Endodermal cell (in vitro differentiated cells): Measurements from ENCODE around the gene CLCN1. TPM values are rescaled to one million over a fixed set of nuclear protein-coding genes. Genes with fewer than 3 reads are reported as not detected.

Experiments used
- DNase-seq: peaks from one replicate; pipeline ENCODE4 v3.0.0-alpha.2; 2017
- H3K27ac ChIP-seq: 2 replicates; pipeline ENCODE4 v1.5.1; 2013; ENCODE audit warnings: mild to moderate bottlenecking, low read depth, low read length, moderate library complexity
- H3K27me3 ChIP-seq: 2 replicates; pipeline ENCODE4 v1.6.1; 2013; ENCODE audit warnings: mild to moderate bottlenecking, low read length, moderate library complexity; ENCODE audit not compliant: insufficient read depth, control insufficient read depth, poor library complexity, severe bottlenecking
- H3K36me3 ChIP-seq: 2 replicates; pipeline ENCODE4 v1.7.0; 2013; ENCODE audit warnings: mild to moderate bottlenecking, low read length, moderate library complexity; ENCODE audit not compliant: control insufficient read depth, insufficient read depth
- H3K4me1 ChIP-seq: one replicate; pipeline ENCODE4 v1.7.0; 2013; ENCODE audit warnings: low read length; ENCODE audit not compliant: control insufficient read depth, insufficient read depth
- H3K4me3 ChIP-seq: 2 replicates; pipeline ENCODE4 v1.5.1; 2013; ENCODE audit warnings: mild to moderate bottlenecking, low read length, moderate library complexity
- H3K9ac ChIP-seq: 2 replicates; pipeline ENCODE4 v1.6.1; 2013; ENCODE audit warnings: mild to moderate bottlenecking, low read length, moderate library complexity; ENCODE audit not compliant: poor library complexity, severe bottlenecking; ENCODE audit errors: extremely low read depth
- H3K9me3 ChIP-seq: 2 replicates; pipeline ENCODE4 v1.6.1; 2013; ENCODE audit warnings: mild to moderate bottlenecking, low read length, moderate library complexity; ENCODE audit not compliant: control insufficient read depth
- H3K27ac Mint-ChIP-seq: 2 replicates; pipeline ENCODE4 v1.8.0; 2020; ENCODE audit warnings: mixed read lengths
- H3K27me3 Mint-ChIP-seq: 2 replicates; pipeline ENCODE4 v1.8.0; 2021; ENCODE audit warnings: mild to moderate bottlenecking, mixed read lengths; ENCODE audit not compliant: insufficient read depth
- H3K36me3 Mint-ChIP-seq: 2 replicates; pipeline ENCODE4 v1.8.0; 2020; ENCODE audit warnings: low read depth, mixed read lengths
- H3K4me1 Mint-ChIP-seq: 2 replicates; pipeline ENCODE4 v1.8.0; 2020; ENCODE audit warnings: mixed read lengths
- H3K4me3 Mint-ChIP-seq: 2 replicates; pipeline ENCODE4 v1.8.0; 2020; ENCODE audit warnings: mild to moderate bottlenecking, moderate library complexity, mixed read lengths
- H3K9me3 Mint-ChIP-seq: 2 replicates; pipeline ENCODE4 v1.8.0; 2020; ENCODE audit warnings: mild to moderate bottlenecking, mixed read lengths
- WGBS, 2 experiments: methylation state at CpG; one replicate each; pipeline versions ENCODE4 v1.1.5 to v1.1.7; 2013; ENCODE audit warnings: missing lambda C conversion rate in 2 of 2, mixed read lengths in 1 of 2; ENCODE audit not compliant: insufficient coverage in 1 of 2, insufficient read length in 1 of 2; 5-methylcytosine and 5-hydroxymethylcytosine counted together
- total RNA-seq, 2 donors: library from RNA; stranded (reverse); fragmentation: NEBNext Ultra II Directional in 1 of 2; extraction: Animal tissue kit (Norgen Biotek cat#: 25700) in 1 of 2; gene quantifications; 2 replicates in 1 of 2; 3 replicates in 1 of 2; pipeline ENCODE4 v1.2.1, GENCODE V29; 2021
- TF ChIP-seq, protein P1 (sequence below): fragments of 200-600 bp; sonication (generic); conservative IDR thresholded peaks from 2 replicates; pipeline ENCODE4 v1.5.0; 2021; ENCODE audit warnings: antibody characterized with exemption, mild to moderate bottlenecking

Gene CLCN1
- total RNA-seq, 2 donors from 2014 or later = 0.53 TPM; not detected in 1

GRCh38 chr7:143283381-143283780 is 32.5 kb upstream of the CLCN1 start:
- Mint-ChIP-seq H3K27ac (no peak overlapping the region), H3K4me3 (no peak overlapping the region), H3K4me1 (peaks cover 23% of the 10 kb centered on the region), H3K9me3 (peaks cover 14% of the 10 kb centered on the region), H3K27me3 (peaks cover 30% of the 10 kb centered on the region), H3K36me3 (peaks cover 4% of the 10 kb centered on the region)
- DNase-seq = no peak
- Histone ChIP-seq H3K36me3 (no peaks in the 10 kb centered on the region), H3K4me3 (no peak overlapping the region), H3K9me3 (peaks cover 6% of the 10 kb centered on the region), H3K4me1 (no peaks in the 10 kb centered on the region), H3K27ac (no peak overlapping the region), H3K9ac (no peak overlapping the region), H3K27me3 (peaks cover 11% of the 10 kb centered on the region)
- 61 to 85% methylated on average over 3 to 4 of the region's 4 CpGs for WGBS, 2 experiments
- TF ChIP-seq, protein P1, sequence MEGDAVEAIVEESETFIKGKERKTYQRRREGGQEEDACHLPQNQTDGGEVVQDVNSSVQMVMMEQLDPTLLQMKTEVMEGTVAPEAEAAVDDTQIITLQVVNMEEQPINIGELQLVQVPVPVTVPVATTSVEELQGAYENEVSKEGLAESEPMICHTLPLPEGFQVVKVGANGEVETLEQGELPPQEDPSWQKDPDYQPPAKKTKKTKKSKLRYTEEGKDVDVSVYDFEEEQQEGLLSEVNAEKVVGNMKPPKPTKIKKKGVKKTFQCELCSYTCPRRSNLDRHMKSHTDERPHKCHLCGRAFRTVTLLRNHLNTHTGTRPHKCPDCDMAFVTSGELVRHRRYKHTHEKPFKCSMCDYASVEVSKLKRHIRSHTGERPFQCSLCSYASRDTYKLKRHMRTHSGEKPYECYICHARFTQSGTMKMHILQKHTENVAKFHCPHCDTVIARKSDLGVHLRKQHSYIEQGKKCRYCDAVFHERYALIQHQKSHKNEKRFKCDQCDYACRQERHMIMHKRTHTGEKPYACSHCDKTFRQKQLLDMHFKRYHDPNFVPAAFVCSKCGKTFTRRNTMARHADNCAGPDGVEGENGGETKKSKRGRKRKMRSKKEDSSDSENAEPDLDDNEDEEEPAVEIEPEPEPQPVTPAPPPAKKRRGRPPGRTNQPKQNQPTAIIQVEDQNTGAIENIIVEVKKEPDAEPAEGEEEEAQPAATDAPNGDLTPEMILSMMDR = no peak

DNA sequence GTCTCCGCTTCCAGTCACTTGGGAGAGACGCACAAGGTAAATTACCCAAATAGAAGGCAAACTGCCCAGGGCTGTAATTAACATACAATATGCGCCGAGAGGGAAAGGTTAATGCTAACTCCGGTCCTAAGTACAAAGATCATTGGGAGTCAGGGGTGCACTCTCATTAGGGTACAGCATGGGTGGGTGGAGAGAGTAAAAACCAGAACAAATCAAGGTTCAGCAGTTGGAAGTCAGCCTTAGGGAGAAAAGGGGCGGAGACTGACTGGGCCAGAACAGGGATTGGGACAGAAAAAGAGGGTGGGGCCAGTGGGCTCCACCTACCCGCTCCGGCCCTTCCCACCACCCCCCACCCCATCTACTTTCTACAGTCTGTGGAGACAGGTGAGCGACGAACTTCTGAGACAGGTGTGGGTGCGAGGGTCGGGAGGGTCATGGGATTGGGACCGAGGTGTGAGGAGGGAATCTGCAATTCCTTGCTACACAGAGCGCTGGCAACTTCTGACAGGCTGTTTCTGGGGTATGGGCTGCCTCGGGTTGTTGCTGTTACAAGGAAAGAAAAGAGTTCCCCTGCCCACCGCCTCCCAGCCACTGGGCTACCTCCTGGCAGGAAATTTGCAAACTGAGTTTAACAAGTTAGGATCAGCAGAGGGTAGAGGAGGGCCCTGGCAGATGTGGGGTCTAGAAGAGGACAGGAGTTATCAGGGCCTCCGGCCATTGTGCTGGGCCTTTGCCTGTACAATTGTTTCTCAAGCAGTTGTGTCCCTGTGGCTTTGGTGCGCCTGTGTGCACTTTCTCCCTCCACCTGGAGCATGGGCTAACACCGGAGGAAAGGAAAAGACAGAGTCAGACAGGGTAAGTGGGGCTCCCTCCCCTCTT is 31.1 kb upstream of the CLCN1 start, which contains the start of gene TMEM139:
TSS of gene TMEM139 (plus strand) at position 368 of the 879 bp plus-strand sequence. CDS start 1,000 bp downstream, outside the sequence.
- peaks cover 30% of the 10 kb centered on the region for H3K4me1 Mint-ChIP-seq
- peaks cover 6% of the 10 kb centered on the region for H3K36me3 Mint-ChIP-seq
- H3K27me3 Mint-ChIP-seq = peaks cover 30% of the 10 kb centered on the region
- H3K27ac Mint-ChIP-seq = no peak within 1 kb of the TSS
- Histone ChIP-seq H3K9ac (no peak within 1 kb of the TSS), H3K4me1 (no peaks in the 10 kb centered on the region), H3K9me3 (peaks cover 6% of the 10 kb centered on the region), H3K36me3 (no peaks in the 10 kb centered on the region), H3K27me3 (peaks cover 11% of the 10 kb centered on the region), H3K27ac (no peak within 1 kb of the TSS), H3K4me3 (no peak within 1 kb of the TSS)
- peak; percentile 85 for DNase-seq
- peaks cover 14% of the 10 kb centered on the region for H3K9me3 Mint-ChIP-seq
- 84 to 89% methylated on average over 10 to 17 of the region's 19 CpGs for WGBS, 2 experiments
- TF ChIP-seq, protein P1 = no peak
- H3K4me3 Mint-ChIP-seq = peak within 1 kb of the TSS; percentile 49

DNA sequence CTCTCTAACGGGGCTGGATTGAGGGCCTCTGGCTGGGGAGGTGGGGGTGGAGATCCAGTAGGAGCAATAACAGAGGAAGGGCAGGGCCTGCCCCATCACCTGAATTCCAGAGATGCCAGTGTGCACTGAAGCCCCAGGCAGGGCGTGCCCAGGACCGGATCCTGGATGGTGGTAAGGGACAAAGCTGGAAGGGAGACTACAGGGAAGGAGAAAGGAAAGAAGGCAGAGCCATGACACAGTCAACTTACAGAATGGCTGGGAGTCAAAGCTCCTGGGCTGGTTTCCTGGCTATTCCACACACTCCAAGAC is 30.5 kb upstream of the CLCN1 start:
- Mint-ChIP-seq H3K4me3 (peak overlapping the region; percentile 49), H3K9me3 (peaks cover 14% of the 10 kb centered on the region), H3K27ac (no peak overlapping the region), H3K4me1 (peaks cover 30% of the 10 kb centered on the region), H3K27me3 (peaks cover 30% of the 10 kb centered on the region), H3K36me3 (peaks cover 8% of the 10 kb centered on the region)
- TF ChIP-seq, protein P1 = no peak
- H3K27ac ChIP-seq = no peak overlapping the region
- peaks cover 11% of the 10 kb centered on the region for H3K27me3 ChIP-seq
- H3K4me1 ChIP-seq = peaks cover 1% of the 10 kb centered on the region
- peaks cover 3% of the 10 kb centered on the region for H3K36me3 ChIP-seq
- no peak for DNase-seq
- no peak overlapping the region for H3K4me3 ChIP-seq
- H3K9me3 ChIP-seq = peaks cover 6% of the 10 kb centered on the region
- 88% methylated on average over 3 of the region's 3 CpGs; no CpG with 5 or more reads in 1 of the 2 experiments for whole genome bisulfite sequencing, 2 experiments
- H3K9ac ChIP-seq = no peak overlapping the region
